HG03066 (cell line): ENCODE measurements around the gene LAMA5.

ENCODE experiments used
- ATAC-seq: cut with Tn5 transposase; IDR thresholded peaks from one replicate; pipeline ENCODE4 v1.9.1; 2021; ENCODE audit warnings: low read depth; ENCODE audit not compliant: unreplicated experiment

The LAMA5 gene

GRCh38 chr20:62306414-62307187 lies 60.5 kb downstream of the LAMA5 start:
- ATAC-seq, result no peak

GRCh38 chr20:62305765-62306413 lies 61.2 kb downstream of the LAMA5 start:
- no peak for ATAC-seq

- ATAC-seq, result no peak
These were observed 61.9 kb downstream of the LAMA5 start for GRCh38 chr20:62305149-62305764.

- ATAC-seq, result no peak
These were observed 62.6 kb downstream of the LAMA5 start for GRCh38 chr20:62304331-62305148.

- ATAC-seq, result no peak
These were observed 63.5 kb downstream of the LAMA5 start for GRCh38 chr20:62303340-62304226.

- ATAC-seq, result no peak
These were observed 64.1 kb downstream of the LAMA5 start for GRCh38 chr20:62303062-62303339.

- ATAC-seq, result peak; percentile 82
These were observed 64.6 kb downstream of the LAMA5 start, which contains the start of gene ADRM1 for GRCh38 chr20:62302341-62303061. ADRM1 (plus strand) TSS chr20:62302997; CDS start chr20:62303569, 572 bp downstream.

GRCh38 chr20:62301773-62302340 lies 65.3 kb downstream of the LAMA5 start:
- peak; percentile 34 for ATAC-seq

- ATAC-seq, result no peak
These were observed 65.9 kb downstream of the LAMA5 start for GRCh38 chr20:62301111-62301668.

GRCh38 chr20:62300319-62300718 lies 66.8 kb downstream of the LAMA5 start:
- ATAC-seq, result no peak

- no peak for ATAC-seq
These were observed 67.4 kb downstream of the LAMA5 start for GRCh38 chr20:62299666-62300236.

- ATAC-seq, result no peak
These were observed 68.4 kb downstream of the LAMA5 start for GRCh38 chr20:62298577-62299249.

GRCh38 chr20:62297449-62298227 lies 69.5 kb downstream of the LAMA5 start:
- no peak for ATAC-seq

GRCh38 chr20:62296724-62297448 lies 70.2 kb downstream of the LAMA5 start:
- no peak for ATAC-seq

- no peak for ATAC-seq
These were observed 72.6 kb downstream of the LAMA5 start for GRCh38 chr20:62294516-62294915.

- ATAC-seq, result no peak
These were observed 73.2 kb downstream of the LAMA5 start for GRCh38 chr20:62293946-62294345.
